ENCODE data around the gene FADS2.

GRCh38 chr11:61911128-61911700 is 83.1 kb downstream of the FADS2 start:
- no peak for TF ChIP-seq CTCF (IDR thresholded peaks at IDR 0.05)
- TF ChIP-seq ZNF512 (CRISPR knock-in tag; IDR thresholded peaks at IDR 0.05; ENCODE audit: borderline replicate concordance): no peak
- TF ChIP-seq TP53 (CRISPR knock-in tag; IDR thresholded peaks at IDR 0.05): no peak
- no peak for TF ChIP-seq KAT7 (CRISPR knock-in tag; IDR thresholded peaks at IDR 0.05; ENCODE audit: borderline replicate concordance)
- TF ChIP-seq E2F5 (CRISPR knock-in tag; IDR thresholded peaks at IDR 0.05): no peak
- no peak for TF ChIP-seq NR3C1 (CRISPR knock-in tag; conservative IDR thresholded peaks at IDR 0.05; ENCODE audit: low read depth)

Data from WTC11 (cell line).